ENCODE measurements around the gene NUDT16L1.
A peak's percentile ranks its signal among the peaks of the same experiment; 100 is the strongest.

Gene NUDT16L1

GRCh38 chr16:4664538-4665418 is 28.6 kb upstream of the NUDT16L1 start:
- peak; percentile 79 for DNase-seq

- DNase-seq: no peak
Measured at GRCh38 chr16:4666537-4667202, 26.7 kb upstream of the NUDT16L1 start.

GRCh38 chr16:4667203-4667963 is 26.0 kb upstream of the NUDT16L1 start:
- no peak for DNase-seq

GRCh38 chr16:4668313-4668960 is 24.9 kb upstream of the NUDT16L1 start:
- no peak for DNase-seq

- no peak for DNase-seq
Measured at GRCh38 chr16:4673387-4674046, 19.8 kb upstream of the NUDT16L1 start.

GRCh38 chr16:4674926-4675530 is 18.3 kb upstream of the NUDT16L1 start:
- DNase-seq: no peak

- DNase-seq: no peak
Measured at GRCh38 chr16:4675864-4676786, 17.2 kb upstream of the NUDT16L1 start.

GRCh38 chr16:4676831-4677230 is 16.5 kb upstream of the NUDT16L1 start:
- no peak for DNase-seq

GRCh38 chr16:4677390-4677789 is 16.0 kb upstream of the NUDT16L1 start:
- no peak for DNase-seq

- no peak for DNase-seq
Measured at GRCh38 chr16:4677994-4678393, 15.4 kb upstream of the NUDT16L1 start.

- no peak for DNase-seq
Measured at GRCh38 chr16:4678596-4678995, 14.8 kb upstream of the NUDT16L1 start.

GRCh38 chr16:4679156-4679849 is 14.1 kb upstream of the NUDT16L1 start:
- no peak for DNase-seq

- no peak for DNase-seq
Measured at GRCh38 chr16:4679850-4680636, 13.3 kb upstream of the NUDT16L1 start.

GRCh38 chr16:4680673-4681470 is 12.5 kb upstream of the NUDT16L1 start:
- DNase-seq: no peak

- DNase-seq: no peak
Measured at GRCh38 chr16:4681471-4682083, 11.8 kb upstream of the NUDT16L1 start.

GRCh38 chr16:4682084-4682591 is 11.2 kb upstream of the NUDT16L1 start:
- no peak for DNase-seq

- no peak for DNase-seq
Measured at GRCh38 chr16:4682616-4683254, 10.6 kb upstream of the NUDT16L1 start.
